T47D (cell line): ENCODE measurements around the gene MOAP1.
"Not testable (repeated sequence)": the region's sequence is repeated elsewhere in the genome, so short reads cannot be mapped to it uniquely, and the experiment has no call there.

Source experiments
- DNase-seq, 2 experiments: peaks; one replicate each; pipeline versions ENCODE4 v3.0.0 to v3.0.0-alpha.2; 2011 to 2012; ENCODE audit warnings: low read depth in 1 of 2, low spot score in 1 of 2
- JUND ChIP-seq: IDR thresholded peaks from 2 replicates; pipeline ENCODE4 v1.6.1; 2012; ENCODE audit warnings: low read depth
- in situ Hi-C: cut with HindIII; loops from 2 replicates; pipeline ENCODE4 v1.10.0; 2016; ENCODE audit warnings: low sequenced_read_pairs, low pct_unique_long_range_greater_than_20kb

The MOAP1 gene

DNA sequence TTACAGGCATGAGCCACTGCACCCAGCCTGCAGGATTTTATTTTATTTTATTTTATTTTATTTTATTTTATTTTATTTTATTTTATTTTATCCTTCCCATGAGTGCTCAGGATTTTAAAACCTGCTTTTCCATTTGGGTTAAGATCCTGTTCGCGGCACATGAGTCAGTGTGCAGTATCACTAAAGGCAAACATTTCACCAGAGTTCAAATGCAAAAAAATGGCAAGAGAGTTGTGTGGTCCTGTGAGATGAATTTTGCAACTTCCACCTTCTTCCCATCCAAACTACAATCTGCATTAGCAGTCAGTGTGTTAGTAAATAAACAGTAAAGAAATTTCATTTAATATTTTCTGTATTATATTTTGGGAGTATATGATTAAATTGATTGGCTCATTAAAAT lies 29.0 kb downstream of the MOAP1 start:
- no peak for DNase-seq
- in situ Hi-C loops = no loop called here
- TF ChIP-seq JUND = no peak

DNA sequence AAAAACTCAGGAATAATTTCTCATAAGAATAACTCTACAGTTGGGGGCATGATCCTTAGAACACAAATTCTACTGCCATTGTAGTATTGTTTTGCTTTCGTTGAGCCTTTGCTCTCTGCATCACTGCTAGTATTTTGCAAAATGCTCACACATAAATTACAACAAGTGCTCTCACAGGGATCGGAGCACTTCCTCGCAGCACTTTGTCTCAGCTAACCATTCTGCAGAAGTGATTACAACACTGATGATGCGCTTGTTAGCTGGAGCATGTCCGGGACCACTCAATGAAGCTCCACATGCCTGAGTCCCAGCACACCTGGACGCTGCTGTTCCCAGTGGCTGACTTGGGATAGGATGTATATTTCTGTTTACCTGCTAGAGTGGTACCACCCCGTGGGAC lies 31.6 kb downstream of the MOAP1 start:
- no peak for TF ChIP-seq JUND
- in situ Hi-C loops = no loop called here
- DNase-seq = no peak

DNA sequence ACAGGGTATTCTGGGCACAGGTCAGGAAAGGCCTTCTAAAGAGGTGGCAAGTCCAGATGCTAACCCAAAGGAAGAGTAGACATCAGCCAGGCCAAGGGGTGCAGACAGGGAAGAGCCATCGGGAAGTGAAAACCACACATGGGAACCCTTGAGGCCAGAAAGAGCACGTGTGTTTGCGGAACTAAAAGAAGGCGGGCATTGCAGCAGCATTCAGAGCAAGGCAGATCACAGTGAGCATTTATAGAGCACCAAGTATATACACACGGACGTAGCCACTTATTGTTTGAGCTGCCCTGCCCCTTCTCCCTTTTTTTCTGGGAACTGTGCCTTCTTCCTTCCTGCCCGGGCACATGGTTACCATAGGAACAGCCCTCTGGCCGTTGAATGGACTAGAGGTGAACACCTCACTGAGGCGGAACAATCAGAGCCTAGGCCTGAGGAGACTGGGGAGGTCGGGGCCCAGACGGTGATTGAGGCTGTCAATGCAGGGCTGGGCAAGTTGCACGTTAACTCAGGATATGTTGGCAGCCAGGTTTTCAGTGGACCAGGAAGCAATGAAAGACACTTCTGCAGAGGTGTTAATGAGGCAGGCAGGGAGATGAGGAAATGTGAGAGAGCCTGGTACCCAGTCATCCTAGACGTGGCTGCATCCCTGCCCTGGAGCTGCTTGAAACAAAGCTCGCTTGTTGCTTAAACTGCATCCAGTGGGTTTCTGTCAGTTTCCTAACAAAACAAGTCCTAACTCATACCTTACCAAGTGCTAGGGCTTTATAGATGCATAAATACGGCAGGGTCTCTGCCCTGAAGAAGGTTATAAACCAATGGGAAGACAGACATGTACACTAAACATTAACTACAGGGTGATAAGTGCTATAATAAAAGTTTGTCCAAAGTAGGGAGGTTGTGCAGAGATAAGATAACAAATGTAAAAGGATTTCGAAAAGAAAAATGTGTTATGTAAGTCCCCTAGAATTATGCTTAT lies 34.2 kb downstream of the MOAP1 start:
- TF ChIP-seq JUND = no peak
- in situ Hi-C loops = no loop called here
- DNase-seq = peak in 1 of 2 experiments; percentile 74

DNA sequence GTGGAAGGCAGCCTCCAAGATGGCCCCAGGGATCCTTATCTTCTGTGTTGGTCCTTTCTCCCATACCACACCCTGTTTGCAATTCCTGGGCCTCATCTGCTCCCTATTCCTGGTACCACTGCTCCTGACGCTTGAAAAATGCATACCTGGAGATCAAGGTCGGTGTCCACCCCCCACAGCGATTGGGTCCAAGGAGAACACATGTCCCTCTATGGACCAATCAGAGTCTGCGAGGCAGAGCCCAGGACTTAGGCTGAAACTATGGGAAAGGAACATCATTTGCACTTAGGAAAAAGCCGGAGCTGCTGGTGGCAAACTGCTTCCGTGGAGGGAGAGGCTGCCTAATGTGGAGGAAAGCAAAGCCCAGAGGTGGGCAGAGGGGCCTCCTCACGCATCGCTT lies 35.7 kb downstream of the MOAP1 start:
- in situ Hi-C loops = no loop called here
- TF ChIP-seq JUND = no peak
- no peak for DNase-seq

DNA sequence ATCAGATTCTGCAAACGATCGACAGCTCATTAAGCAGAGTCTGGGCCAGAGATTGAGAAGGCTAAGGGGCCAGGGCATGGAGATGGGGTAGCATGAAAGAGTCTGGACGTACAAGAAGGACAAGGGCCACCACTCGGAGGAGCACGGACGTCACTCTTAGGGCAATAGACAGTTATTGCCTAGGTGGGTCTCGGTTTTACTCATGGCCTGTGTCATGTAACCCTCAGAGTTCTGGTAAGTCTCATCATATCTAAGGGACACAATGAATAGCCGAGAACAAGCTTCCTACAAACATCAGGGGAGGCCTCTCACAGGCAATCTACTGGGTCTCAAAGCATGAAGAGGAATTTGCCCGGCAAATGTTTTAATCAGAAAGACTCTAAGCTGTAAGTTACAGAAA lies 38.6 kb downstream of the MOAP1 start:
- TF ChIP-seq JUND = no peak
- in situ Hi-C loops = no loop called here
- DNase-seq = no peak

DNA sequence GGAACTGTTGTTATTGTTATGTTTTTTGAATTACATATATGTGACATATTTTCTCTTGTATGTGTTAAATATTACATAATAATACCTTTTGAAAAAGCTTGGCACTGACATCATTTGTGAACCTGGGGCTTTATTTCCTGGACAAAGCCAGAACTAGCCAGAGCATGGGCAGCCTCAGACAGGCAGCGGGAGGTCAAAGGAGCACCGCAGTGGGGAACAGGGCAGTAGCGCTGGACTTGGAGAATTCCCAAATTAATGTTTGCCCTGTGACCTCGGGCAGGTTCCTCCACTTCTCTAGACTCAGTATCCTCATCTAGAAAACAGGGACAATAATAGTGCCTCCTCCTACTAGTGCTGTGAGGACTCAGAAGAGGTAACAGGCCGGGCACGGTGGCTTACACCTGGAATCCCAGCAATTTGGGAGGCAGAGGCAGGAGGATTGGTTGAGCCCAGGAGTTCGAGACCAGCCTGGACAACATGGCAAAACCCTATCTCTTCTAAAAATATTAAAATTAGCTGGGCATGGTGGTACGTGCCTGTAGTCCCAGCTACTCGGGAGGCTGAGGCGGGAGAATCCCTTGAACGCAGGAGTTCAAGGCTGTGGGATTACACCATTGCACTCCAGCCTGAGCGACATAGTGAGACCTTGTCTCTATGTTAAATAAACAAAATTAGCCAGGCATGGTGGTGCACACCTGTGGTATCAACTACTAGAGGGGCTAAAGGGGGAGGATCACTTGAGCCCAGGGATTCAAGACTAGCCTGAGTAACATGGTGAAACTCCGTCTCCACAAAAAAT lies 41.6 kb downstream of the MOAP1 start:
- no peak for DNase-seq
- in situ Hi-C loops = no loop called here

DNA sequence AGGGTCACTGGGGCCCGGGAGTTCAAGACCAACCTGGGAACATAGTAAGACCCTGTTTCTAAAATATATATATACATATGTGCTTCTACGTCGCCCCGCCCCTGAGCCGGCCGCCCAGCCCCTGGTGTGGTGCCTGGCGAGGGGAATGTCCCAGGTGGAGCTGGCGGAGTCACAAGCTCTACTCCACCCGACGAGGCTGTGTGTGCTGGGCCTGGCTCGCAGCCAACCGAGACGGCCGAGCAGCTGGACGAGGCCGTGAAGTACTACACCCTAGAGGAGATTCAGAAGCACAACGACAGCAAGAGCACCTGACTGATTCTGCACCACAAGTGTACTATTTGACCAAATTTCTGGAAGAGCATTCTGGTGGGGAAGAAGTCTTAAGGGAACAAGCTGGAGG lies 46.8 kb downstream of the MOAP1 start:
- DNase-seq = peak in 1 of 2 experiments; percentile 75

More for the DNA sequence above, 41.6 kb downstream of the MOAP1 start:
- no peak for TF ChIP-seq JUND

DNA sequence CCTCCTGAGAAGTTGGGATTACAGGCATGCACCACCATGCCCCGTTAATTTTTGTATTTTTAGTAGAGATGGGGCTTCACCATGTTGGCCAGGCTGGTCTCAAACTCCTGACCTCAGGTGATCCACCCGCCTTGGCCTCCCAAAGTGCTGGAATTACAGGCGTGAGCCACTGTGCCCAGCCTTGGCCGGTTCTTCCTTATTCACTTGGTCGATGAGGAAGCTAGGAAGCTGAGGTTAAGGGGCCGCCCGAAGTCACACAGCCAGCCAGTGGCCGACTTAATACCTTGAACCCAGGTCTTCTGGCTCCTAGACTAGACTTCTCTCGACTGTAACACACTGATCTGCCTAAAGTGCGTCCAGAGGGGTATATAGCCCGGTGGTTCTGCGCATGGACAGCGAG lies 48.2 kb downstream of the MOAP1 start:
- in situ Hi-C loops, DNase-seq: not testable (repeated sequence)

More for the DNA sequence above, 46.8 kb downstream of the MOAP1 start:
- TF ChIP-seq JUND = no peak
- in situ Hi-C loops = no loop called here

DNA sequence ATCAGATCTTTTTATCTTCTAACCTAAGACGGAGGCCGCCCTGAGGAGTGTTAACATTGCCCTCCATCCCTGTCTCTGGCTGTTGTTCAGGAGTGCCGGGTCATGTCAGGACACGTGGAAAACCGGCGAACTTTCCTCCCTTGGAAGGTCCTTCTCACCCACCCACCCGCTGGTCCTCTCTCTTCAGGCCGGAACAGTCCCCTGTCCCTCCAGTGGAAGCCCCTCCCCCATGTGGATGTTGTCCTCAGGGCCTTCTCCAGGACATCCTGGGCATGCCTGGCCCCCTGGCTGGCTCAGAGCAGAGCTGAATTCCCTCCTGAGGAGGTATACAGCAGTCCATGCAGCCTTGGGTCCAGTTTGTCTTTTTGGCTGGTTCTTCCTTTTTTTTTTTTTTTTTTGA lies 48.7 kb downstream of the MOAP1 start:
- in situ Hi-C loops = no loop called here
- no peak for DNase-seq
- TF ChIP-seq JUND = no peak

DNA sequence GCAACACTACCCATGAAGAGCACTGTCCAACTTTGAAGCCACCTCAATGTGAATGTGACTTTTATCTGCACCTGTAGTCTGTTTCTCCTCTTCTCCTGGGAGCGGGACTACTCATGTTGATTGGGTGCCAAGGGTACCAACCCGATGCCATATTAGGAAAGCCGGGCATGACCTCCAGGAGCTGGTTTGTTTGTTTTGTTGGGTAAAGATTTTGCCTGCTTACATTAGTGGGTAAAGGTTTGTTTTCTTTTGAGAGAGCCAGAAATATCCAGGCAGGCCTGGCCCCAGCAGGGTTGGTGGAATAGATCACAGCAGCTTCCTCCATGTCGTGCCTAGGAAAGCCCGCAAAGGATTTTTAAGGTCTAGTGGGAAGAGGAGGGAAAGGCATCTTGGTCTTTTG lies 49.3 kb downstream of the MOAP1 start:
- no peak for TF ChIP-seq JUND
- in situ Hi-C loops = no loop called here
- peak; percentile 37 to 88 for DNase-seq

DNA sequence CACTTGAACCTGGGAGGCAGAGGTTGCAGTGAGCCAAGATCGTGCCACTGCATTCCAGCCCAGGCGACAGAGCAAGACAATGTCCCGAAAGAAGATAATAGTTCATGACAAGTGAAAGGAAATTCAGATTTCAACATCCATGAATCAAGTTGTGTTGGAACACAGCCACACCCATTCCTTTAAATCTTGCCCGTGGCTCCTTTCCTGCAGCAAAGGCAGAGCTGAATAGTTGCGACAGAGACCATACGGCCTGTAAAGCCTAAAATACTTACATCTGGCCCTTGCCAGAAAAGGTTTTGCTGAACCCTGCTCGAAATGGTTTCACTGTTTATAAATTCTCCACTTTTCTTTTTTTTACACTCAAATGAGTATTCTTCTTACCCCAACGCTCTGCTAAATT lies 51.2 kb downstream of the MOAP1 start:
- no peak for DNase-seq
- in situ Hi-C loops = no loop called here
- TF ChIP-seq JUND = no peak

DNA sequence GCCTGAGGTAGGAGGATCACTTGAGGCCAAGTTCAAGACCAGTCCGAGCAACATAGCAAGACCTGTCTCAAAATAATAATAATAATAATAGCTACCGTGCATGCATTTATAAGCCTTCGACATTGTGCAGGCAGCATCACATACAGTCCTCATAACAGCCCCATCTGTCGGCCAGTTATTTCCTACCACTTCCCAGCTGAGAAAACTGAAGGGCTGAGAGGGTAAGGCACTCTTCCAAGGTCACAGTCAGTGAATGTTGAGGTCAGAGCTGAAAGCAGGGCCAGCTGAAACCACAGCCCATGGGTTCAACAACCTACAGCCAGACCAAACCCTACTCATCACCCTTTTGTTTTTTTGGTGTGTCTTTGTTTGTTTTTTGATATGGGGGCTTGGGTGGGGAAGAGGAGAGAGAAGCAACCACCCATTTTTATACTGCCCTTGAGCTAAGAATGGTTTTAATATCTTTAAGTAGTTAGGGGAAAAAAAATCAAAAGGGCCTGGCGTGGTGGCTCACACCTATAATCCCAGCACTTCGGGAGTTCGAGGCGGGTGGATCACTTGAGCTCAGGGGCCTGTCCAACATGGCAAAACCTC lies 52.1 kb downstream of the MOAP1 start:
- TF ChIP-seq JUND = no peak
- DNase-seq = peak; percentile 63 to 82
- in situ Hi-C loops = no loop called here
